ENCODE measurements around the gene LRP1B. TPM values are rescaled to one million over a fixed set of nuclear protein-coding genes. Genes with fewer than 3 reads are reported as not detected.

The LRP1B gene
- polyA plus RNA-seq, 1 donor from 2014 or later: 12.7 TPM

GRCh38 chr2:140600116-140600515 is 1530.7 kb downstream of the LRP1B start:
- Histone ChIP-seq H3K9ac (ENCODE audit: low read length) (no peak overlapping the region), H3F3A (ENCODE audit: insufficient read depth, low read length, poor library complexity, severe bottlenecking) (no peaks in the 10 kb centered on the region), H3K9me2 (ENCODE audit: insufficient read depth, low read length) (no peaks in the 10 kb centered on the region), H3K27me3 (ENCODE audit: insufficient read depth, low read depth, low read length) (no peaks in the 10 kb centered on the region), H3K79me2 (replicated peaks; ENCODE audit: insufficient read depth, low read length) (no peaks in the 10 kb centered on the region), H3K9me3 (ENCODE audit: low read length) (no peaks in the 10 kb centered on the region), H3K27ac (ENCODE audit: low read length) (no peak overlapping the region), H3K36me3 (ENCODE audit: insufficient read depth, low read length) (no peaks in the 10 kb centered on the region), H3K4me2 (ENCODE audit: low read length) (no peak overlapping the region), H4K20me1 (ENCODE audit: insufficient read depth) (no peaks in the 10 kb centered on the region), H3K4me3 (ENCODE audit: low read length) (no peak overlapping the region), H2AFZ (ENCODE audit: low read depth, low read length) (no peak overlapping the region)
- TF ChIP-seq POLR2AphosphoS5 (IDR thresholded peaks at IDR 0.05): no peak
- TF ChIP-seq TAF1 (IDR thresholded peaks at IDR 0.05; ENCODE audit: low read depth): no peak
- TF ChIP-seq MXI1 (conservative IDR thresholded peaks at IDR 0.05; ENCODE audit: poor library complexity, severe bottlenecking): no peak
- TF ChIP-seq RAD21 (conservative IDR thresholded peaks at IDR 0.05): no peak
- TF ChIP-seq EP300 (conservative IDR thresholded peaks at IDR 0.05; ENCODE audit: poor library complexity, severe bottlenecking): no peak
- TF ChIP-seq, protein P1, sequence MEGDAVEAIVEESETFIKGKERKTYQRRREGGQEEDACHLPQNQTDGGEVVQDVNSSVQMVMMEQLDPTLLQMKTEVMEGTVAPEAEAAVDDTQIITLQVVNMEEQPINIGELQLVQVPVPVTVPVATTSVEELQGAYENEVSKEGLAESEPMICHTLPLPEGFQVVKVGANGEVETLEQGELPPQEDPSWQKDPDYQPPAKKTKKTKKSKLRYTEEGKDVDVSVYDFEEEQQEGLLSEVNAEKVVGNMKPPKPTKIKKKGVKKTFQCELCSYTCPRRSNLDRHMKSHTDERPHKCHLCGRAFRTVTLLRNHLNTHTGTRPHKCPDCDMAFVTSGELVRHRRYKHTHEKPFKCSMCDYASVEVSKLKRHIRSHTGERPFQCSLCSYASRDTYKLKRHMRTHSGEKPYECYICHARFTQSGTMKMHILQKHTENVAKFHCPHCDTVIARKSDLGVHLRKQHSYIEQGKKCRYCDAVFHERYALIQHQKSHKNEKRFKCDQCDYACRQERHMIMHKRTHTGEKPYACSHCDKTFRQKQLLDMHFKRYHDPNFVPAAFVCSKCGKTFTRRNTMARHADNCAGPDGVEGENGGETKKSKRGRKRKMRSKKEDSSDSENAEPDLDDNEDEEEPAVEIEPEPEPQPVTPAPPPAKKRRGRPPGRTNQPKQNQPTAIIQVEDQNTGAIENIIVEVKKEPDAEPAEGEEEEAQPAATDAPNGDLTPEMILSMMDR (IDR thresholded peaks at IDR 0.05; ENCODE audit: poor library complexity, severe bottlenecking): no peak
- no peak for TF ChIP-seq REST (IDR thresholded peaks at IDR 0.05; ENCODE audit: borderline replicate concordance)
- TF ChIP-seq SMC3 (conservative IDR thresholded peaks at IDR 0.05; ENCODE audit: poor library complexity): no peak

DNA sequence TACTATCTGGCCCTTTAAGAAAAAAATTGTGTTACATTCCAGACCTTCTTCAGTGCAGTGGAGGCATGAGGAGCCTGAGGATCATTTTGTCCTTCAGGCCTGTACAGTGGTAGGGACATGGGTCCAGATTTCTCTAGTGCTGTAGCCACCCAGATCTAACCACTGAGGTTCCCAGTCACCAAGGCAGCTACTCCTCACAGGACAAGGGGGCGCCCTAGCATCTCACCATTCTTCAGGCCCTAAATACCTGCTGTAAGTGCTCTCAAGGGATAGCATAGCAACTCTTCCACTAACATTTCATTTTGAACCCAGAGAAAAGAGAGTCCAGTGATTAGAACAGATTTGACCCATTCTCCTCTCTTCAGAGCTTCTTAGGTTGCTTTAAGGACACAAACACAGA is 1533.0 kb downstream of the LRP1B start:
- no peaks in the 10 kb centered on the region for H3K27me3 ChIP-seq (ENCODE audit: insufficient read depth, low read depth, low read length)
- no peaks in the 10 kb centered on the region for H4K20me1 ChIP-seq (ENCODE audit: insufficient read depth)
- no peak overlapping the region for H3K9ac ChIP-seq (ENCODE audit: low read length)
- H3F3A ChIP-seq (ENCODE audit: insufficient read depth, low read length, poor library complexity, severe bottlenecking): no peaks in the 10 kb centered on the region
- no peak overlapping the region for H2AFZ ChIP-seq (ENCODE audit: low read depth, low read length)
- H3K4me2 ChIP-seq (ENCODE audit: low read length): no peak overlapping the region
- H3K27ac ChIP-seq (ENCODE audit: low read length): no peak overlapping the region
- H3K4me3 ChIP-seq (ENCODE audit: low read length): no peak overlapping the region
- H3K36me3 ChIP-seq (ENCODE audit: insufficient read depth, low read length): no peaks in the 10 kb centered on the region
- no peaks in the 10 kb centered on the region for H3K9me3 ChIP-seq (ENCODE audit: low read length)
- H3K9me2 ChIP-seq (ENCODE audit: insufficient read depth, low read length): no peaks in the 10 kb centered on the region
- H3K79me2 ChIP-seq (replicated peaks; ENCODE audit: insufficient read depth, low read length): no peaks in the 10 kb centered on the region
- TF ChIP-seq REST (IDR thresholded peaks at IDR 0.05; ENCODE audit: borderline replicate concordance) (no peak), POLR2AphosphoS5 (IDR thresholded peaks at IDR 0.05) (no peak), SMC3 (conservative IDR thresholded peaks at IDR 0.05; ENCODE audit: poor library complexity) (no peak), TAF1 (IDR thresholded peaks at IDR 0.05; ENCODE audit: low read depth) (no peak), MXI1 (conservative IDR thresholded peaks at IDR 0.05; ENCODE audit: poor library complexity, severe bottlenecking) (no peak), EP300 (conservative IDR thresholded peaks at IDR 0.05; ENCODE audit: poor library complexity, severe bottlenecking) (no peak), RAD21 (conservative IDR thresholded peaks at IDR 0.05) (no peak), EZH2 (IDR thresholded peaks at IDR 0.05; ENCODE audit: borderline replicate concordance, insufficient read depth, low read length, poor library complexity, severe bottlenecking) (no peak)
- TF ChIP-seq, protein P1 (IDR thresholded peaks at IDR 0.05; ENCODE audit: poor library complexity, severe bottlenecking): no peak

All from neural cell (in vitro differentiated cells).